Measurements from ENCODE around the gene CTBP2. TPM values are rescaled to one million over a fixed set of nuclear protein-coding genes. Genes with fewer than 3 reads are reported as not detected.

The CTBP2 gene
- total and polyA plus RNA-seq, 4 donors: 3.4 to 59.2 (median 5.5) TPM

DNA sequence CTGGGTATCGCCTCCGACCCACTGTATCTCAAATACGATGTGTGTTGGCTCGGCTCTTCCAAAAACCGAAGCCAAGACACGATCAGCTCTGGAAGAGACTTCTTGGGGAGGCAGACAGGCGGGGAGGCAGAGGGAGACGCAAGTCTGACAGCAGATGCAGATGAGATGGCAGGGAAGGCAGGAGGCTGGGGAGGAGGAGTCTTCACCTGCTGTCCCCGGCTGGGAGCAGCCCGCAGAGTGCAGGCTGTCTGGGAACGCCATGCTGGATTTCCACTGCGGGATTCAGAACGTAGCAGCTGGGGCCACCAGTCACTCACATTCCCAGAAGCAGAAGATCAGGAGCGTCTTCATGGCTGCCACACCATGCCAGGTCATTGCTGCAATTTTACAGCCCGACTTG is 29.4 kb downstream of the CTBP2 start:
- Histone ChIP-seq H3K27ac (ENCODE audit: low read depth in 1 of 2, low read length in 2 of 2) (no peak overlapping the region), H3K36me3 (ENCODE audit: control insufficient read depth in 4 of 4, insufficient read depth in 3 of 4, low read depth in 1 of 4, low read length in 3 of 4) (no peaks in the 10 kb centered on the region), H3K9ac (ENCODE audit: low read depth in 1 of 2, low read length in 2 of 2) (no peak overlapping the region), H3K4me3 (ENCODE audit: low read depth in 1 of 3, low read length in 3 of 3) (no peak overlapping the region), H3K27me3 (ENCODE audit: control insufficient read depth in 4 of 4, insufficient read depth in 4 of 4, low read length in 3 of 4) (no peaks in the 10 kb centered on the region), H3K9me3 (ENCODE audit: control insufficient read depth in 4 of 4, low read length in 3 of 4) (peaks cover 0 to 3% (median 0%) of the 10 kb centered on the region in 4 donors), H3K4me1 (ENCODE audit: control insufficient read depth in 4 of 4, insufficient read depth in 4 of 4, low read length in 3 of 4) (no peaks in the 10 kb centered on the region)
- TF ChIP-seq, protein P1, sequence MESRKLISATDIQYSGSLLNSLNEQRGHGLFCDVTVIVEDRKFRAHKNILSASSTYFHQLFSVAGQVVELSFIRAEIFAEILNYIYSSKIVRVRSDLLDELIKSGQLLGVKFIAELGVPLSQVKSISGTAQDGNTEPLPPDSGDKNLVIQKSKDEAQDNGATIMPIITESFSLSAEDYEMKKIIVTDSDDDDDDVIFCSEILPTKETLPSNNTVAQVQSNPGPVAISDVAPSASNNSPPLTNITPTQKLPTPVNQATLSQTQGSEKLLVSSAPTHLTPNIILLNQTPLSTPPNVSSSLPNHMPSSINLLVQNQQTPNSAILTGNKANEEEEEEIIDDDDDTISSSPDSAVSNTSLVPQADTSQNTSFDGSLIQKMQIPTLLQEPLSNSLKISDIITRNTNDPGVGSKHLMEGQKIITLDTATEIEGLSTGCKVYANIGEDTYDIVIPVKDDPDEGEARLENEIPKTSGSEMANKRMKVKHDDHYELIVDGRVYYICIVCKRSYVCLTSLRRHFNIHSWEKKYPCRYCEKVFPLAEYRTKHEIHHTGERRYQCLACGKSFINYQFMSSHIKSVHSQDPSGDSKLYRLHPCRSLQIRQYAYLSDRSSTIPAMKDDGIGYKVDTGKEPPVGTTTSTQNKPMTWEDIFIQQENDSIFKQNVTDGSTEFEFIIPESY (IDR thresholded peaks at IDR 0.05): no peak
- TF ChIP-seq JUND (IDR thresholded peaks at IDR 0.05) (no peak), GABPA (IDR thresholded peaks at IDR 0.05 in 1 of 2, conservative IDR thresholded peaks at IDR 0.05 in 1 of 2) (no peak), RXRA (IDR thresholded peaks at IDR 0.05) (no peak), SP1 (IDR thresholded peaks at IDR 0.05) (no peak)
- TF ChIP-seq, protein P2, sequence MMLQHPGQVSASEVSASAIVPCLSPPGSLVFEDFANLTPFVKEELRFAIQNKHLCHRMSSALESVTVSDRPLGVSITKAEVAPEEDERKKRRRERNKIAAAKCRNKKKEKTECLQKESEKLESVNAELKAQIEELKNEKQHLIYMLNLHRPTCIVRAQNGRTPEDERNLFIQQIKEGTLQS (IDR thresholded peaks at IDR 0.05): no peak
- TF ChIP-seq, protein P3, sequence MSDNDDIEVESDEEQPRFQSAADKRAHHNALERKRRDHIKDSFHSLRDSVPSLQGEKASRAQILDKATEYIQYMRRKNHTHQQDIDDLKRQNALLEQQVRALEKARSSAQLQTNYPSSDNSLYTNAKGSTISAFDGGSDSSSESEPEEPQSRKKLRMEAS (IDR thresholded peaks at IDR 0.05): no peak
- TF ChIP-seq, protein P4, sequence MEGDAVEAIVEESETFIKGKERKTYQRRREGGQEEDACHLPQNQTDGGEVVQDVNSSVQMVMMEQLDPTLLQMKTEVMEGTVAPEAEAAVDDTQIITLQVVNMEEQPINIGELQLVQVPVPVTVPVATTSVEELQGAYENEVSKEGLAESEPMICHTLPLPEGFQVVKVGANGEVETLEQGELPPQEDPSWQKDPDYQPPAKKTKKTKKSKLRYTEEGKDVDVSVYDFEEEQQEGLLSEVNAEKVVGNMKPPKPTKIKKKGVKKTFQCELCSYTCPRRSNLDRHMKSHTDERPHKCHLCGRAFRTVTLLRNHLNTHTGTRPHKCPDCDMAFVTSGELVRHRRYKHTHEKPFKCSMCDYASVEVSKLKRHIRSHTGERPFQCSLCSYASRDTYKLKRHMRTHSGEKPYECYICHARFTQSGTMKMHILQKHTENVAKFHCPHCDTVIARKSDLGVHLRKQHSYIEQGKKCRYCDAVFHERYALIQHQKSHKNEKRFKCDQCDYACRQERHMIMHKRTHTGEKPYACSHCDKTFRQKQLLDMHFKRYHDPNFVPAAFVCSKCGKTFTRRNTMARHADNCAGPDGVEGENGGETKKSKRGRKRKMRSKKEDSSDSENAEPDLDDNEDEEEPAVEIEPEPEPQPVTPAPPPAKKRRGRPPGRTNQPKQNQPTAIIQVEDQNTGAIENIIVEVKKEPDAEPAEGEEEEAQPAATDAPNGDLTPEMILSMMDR (IDR thresholded peaks at IDR 0.05; ENCODE audit: low read depth, low read length, missing input control): no peak
- WGBS: 91% methylated on average over 15 of the region's 15 CpGs
- no peak for DNase-seq (ENCODE audit: low spot score)

DNA sequence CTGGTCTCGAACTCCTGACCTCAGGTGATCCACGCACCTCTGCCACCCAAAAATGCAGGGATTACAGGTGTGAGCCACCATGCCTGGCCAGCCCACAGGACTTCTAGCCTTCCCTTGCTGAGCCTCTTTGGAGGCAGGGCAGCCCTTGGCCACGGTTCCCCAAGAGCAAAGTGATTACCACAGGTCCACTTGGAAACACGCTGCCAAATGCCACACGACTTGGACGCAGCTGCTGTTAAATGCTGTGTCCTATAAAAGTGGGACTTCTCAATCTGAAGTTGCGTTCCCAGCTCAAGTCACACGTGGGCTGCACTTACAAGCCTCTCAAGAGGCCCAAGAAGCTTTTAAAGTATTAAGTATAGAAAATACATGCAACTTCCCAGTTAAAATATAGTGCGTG is 30.1 kb downstream of the CTBP2 start:
- DNase-seq (ENCODE audit: low spot score): no peak
- Histone ChIP-seq H3K36me3 (ENCODE audit: control insufficient read depth in 4 of 4, insufficient read depth in 3 of 4, low read depth in 1 of 4, low read length in 3 of 4) (no peaks in the 10 kb centered on the region), H3K4me1 (ENCODE audit: control insufficient read depth in 4 of 4, insufficient read depth in 4 of 4, low read length in 3 of 4) (peaks cover 0 to 2% (median 0%) of the 10 kb centered on the region in 4 donors), H3K9me3 (ENCODE audit: control insufficient read depth in 4 of 4, low read length in 3 of 4) (peaks cover 0 to 3% (median 0%) of the 10 kb centered on the region in 4 donors), H3K27me3 (ENCODE audit: control insufficient read depth in 4 of 4, insufficient read depth in 4 of 4, low read length in 3 of 4) (no peaks in the 10 kb centered on the region), H3K9ac (ENCODE audit: low read depth in 1 of 2, low read length in 2 of 2) (no peak overlapping the region), H3K27ac (ENCODE audit: low read depth in 1 of 2, low read length in 2 of 2) (no peak overlapping the region), H3K4me3 (ENCODE audit: low read depth in 1 of 3, low read length in 3 of 3) (no peak overlapping the region)
- TF ChIP-seq NR2F2 (IDR thresholded peaks at IDR 0.05) (no peak), HNF4G (IDR thresholded peaks at IDR 0.05) (no peak), HNF4A (conservative IDR thresholded peaks at IDR 0.05) (no peak), EGR1 (IDR thresholded peaks at IDR 0.05; ENCODE audit: low read depth in 2 of 2) (no peak), RXRA (IDR thresholded peaks at IDR 0.05) (no peak)
- TF ChIP-seq, protein P2 (IDR thresholded peaks at IDR 0.05): no peak
- TF ChIP-seq, protein P5, sequence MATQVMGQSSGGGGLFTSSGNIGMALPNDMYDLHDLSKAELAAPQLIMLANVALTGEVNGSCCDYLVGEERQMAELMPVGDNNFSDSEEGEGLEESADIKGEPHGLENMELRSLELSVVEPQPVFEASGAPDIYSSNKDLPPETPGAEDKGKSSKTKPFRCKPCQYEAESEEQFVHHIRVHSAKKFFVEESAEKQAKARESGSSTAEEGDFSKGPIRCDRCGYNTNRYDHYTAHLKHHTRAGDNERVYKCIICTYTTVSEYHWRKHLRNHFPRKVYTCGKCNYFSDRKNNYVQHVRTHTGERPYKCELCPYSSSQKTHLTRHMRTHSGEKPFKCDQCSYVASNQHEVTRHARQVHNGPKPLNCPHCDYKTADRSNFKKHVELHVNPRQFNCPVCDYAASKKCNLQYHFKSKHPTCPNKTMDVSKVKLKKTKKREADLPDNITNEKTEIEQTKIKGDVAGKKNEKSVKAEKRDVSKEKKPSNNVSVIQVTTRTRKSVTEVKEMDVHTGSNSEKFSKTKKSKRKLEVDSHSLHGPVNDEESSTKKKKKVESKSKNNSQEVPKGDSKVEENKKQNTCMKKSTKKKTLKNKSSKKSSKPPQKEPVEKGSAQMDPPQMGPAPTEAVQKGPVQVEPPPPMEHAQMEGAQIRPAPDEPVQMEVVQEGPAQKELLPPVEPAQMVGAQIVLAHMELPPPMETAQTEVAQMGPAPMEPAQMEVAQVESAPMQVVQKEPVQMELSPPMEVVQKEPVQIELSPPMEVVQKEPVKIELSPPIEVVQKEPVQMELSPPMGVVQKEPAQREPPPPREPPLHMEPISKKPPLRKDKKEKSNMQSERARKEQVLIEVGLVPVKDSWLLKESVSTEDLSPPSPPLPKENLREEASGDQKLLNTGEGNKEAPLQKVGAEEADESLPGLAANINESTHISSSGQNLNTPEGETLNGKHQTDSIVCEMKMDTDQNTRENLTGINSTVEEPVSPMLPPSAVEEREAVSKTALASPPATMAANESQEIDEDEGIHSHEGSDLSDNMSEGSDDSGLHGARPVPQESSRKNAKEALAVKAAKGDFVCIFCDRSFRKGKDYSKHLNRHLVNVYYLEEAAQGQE (IDR thresholded peaks at IDR 0.05): no peak
- TF ChIP-seq, protein P3 (IDR thresholded peaks at IDR 0.05): no peak
- TF ChIP-seq, protein P4 (IDR thresholded peaks at IDR 0.05; ENCODE audit: low read depth, low read length, missing input control): no peak
- TF ChIP-seq, protein P1 (IDR thresholded peaks at IDR 0.05): no peak
- WGBS: 89% methylated on average over 9 of the region's 9 CpGs
